Ishikawa (cell line): ENCODE data around the gene ABCC1.

ENCODE experiments used
- CEBPB ChIP-seq: IDR thresholded peaks from 2 replicates; pipeline ENCODE4 v1.6.1; 2012
- EP300 ChIP-seq: IDR thresholded peaks from 2 replicates; pipeline ENCODE4 v1.6.1; 2012; ENCODE audit warnings: borderline replicate concordance
- FOXM1 ChIP-seq: IDR thresholded peaks from 2 replicates; pipeline ENCODE4 v1.6.1; 2012; ENCODE audit warnings: low read depth, borderline replicate concordance
- MAX ChIP-seq: IDR thresholded peaks from 2 replicates; pipeline ENCODE4 v1.6.1; 2012
- RAD21 ChIP-seq: IDR thresholded peaks from 2 replicates; pipeline ENCODE4 v1.6.1; 2012; ENCODE audit warnings: low read depth
- YY1 ChIP-seq: IDR thresholded peaks from 2 replicates; pipeline ENCODE4 v1.6.1; 2012; ENCODE audit warnings: low read depth
- ZBTB7A ChIP-seq: IDR thresholded peaks from 2 replicates; pipeline ENCODE4 v1.6.1; 2012; ENCODE audit warnings: low read depth
- TF ChIP-seq, protein P1 (sequence below): IDR thresholded peaks from 2 replicates; pipeline ENCODE4 v1.6.1; 2012; ENCODE audit warnings: low read depth, mild to moderate bottlenecking

DNA sequence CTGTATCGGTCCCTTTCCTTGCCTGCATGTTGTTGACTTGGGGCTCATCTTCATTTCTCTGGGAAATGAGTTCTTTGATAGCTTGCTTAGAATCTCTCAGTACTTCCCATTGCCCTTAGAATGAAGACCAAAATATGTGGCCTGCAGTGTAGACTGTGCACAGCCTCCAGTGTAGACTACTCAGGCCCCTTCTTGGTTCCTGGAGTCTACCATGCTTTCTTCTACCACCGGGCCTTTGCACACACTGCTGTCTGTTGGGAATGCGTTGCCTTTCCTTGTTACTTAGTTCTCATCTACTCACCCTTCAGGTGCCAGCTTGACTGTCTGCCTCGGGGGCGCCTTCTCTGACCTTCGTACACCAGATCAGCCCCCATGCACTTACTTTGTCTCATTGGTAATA, 82.0 kb downstream of the ABCC1 start:
- TF ChIP-seq RAD21 = no peak
- TF ChIP-seq FOXM1 = no peak
- no peak for TF ChIP-seq EP300
- no peak for TF ChIP-seq MAX
- no peak for TF ChIP-seq ZBTB7A
- TF ChIP-seq YY1 = no peak
- no peak for TF ChIP-seq CEBPB
- TF ChIP-seq, protein P1, sequence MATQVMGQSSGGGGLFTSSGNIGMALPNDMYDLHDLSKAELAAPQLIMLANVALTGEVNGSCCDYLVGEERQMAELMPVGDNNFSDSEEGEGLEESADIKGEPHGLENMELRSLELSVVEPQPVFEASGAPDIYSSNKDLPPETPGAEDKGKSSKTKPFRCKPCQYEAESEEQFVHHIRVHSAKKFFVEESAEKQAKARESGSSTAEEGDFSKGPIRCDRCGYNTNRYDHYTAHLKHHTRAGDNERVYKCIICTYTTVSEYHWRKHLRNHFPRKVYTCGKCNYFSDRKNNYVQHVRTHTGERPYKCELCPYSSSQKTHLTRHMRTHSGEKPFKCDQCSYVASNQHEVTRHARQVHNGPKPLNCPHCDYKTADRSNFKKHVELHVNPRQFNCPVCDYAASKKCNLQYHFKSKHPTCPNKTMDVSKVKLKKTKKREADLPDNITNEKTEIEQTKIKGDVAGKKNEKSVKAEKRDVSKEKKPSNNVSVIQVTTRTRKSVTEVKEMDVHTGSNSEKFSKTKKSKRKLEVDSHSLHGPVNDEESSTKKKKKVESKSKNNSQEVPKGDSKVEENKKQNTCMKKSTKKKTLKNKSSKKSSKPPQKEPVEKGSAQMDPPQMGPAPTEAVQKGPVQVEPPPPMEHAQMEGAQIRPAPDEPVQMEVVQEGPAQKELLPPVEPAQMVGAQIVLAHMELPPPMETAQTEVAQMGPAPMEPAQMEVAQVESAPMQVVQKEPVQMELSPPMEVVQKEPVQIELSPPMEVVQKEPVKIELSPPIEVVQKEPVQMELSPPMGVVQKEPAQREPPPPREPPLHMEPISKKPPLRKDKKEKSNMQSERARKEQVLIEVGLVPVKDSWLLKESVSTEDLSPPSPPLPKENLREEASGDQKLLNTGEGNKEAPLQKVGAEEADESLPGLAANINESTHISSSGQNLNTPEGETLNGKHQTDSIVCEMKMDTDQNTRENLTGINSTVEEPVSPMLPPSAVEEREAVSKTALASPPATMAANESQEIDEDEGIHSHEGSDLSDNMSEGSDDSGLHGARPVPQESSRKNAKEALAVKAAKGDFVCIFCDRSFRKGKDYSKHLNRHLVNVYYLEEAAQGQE = no peak
